B cell (primary cell): Measurements from ENCODE around the gene PPP5C.

Source experiments
- CTCF ChIP-seq: fragments of 200-600 bp; IDR thresholded peaks from one replicate; pipeline ENCODE4 v1.8.0; 2022; ENCODE audit warnings: antibody characterized with exemption, mild to moderate bottlenecking
- EZH2 ChIP-seq: IDR thresholded peaks from 2 replicates; pipeline ENCODE4 v1.6.1; 2012; ENCODE audit warnings: borderline replicate concordance, low read depth, mild to moderate bottlenecking, moderate library complexity, low read length; ENCODE audit not compliant: insufficient read depth, poor library complexity, severe bottlenecking

- TF ChIP-seq CTCF (no peak), EZH2 (no peak)
These were observed 79.7 kb downstream of the PPP5C start for GRCh38 chr19:46426506-46427162.
